Cardiac septum (tissue), 1 donor: ENCODE results near the gene ISY1. TPM values are rescaled to one million over a fixed set of nuclear protein-coding genes. Genes with fewer than 3 reads are reported as not detected.
"Not testable (repeated sequence)": the region's sequence is repeated elsewhere in the genome, so short reads cannot be mapped to it uniquely, and the experiment has no call there.

Experiments
- DNase-seq: peaks from one replicate; pipeline ENCODE4 v3.0.0-alpha.2; 2020; ENCODE audit warnings: low spot score
- intact Hi-C: fragments of 100-400 bp; cut with DNase I; formaldehyde crosslinking; loops from one replicate; pipeline ENCODE4 v1.14.0; 2022
- total RNA-seq: library from RNA; stranded (reverse); fragmentation: NEBNext Ultra II Directional; extraction: Animal tissue kit (Norgen Biotek cat#: 25700); gene quantifications from one replicate; pipeline ENCODE4 v1.2.1, GENCODE V29; 2021
- donor health status: DM: no; HTN: no; CAD: no.

Gene ISY1
- total RNA-seq, 1 donor from 2014 or later: 23.9 TPM

DNA sequence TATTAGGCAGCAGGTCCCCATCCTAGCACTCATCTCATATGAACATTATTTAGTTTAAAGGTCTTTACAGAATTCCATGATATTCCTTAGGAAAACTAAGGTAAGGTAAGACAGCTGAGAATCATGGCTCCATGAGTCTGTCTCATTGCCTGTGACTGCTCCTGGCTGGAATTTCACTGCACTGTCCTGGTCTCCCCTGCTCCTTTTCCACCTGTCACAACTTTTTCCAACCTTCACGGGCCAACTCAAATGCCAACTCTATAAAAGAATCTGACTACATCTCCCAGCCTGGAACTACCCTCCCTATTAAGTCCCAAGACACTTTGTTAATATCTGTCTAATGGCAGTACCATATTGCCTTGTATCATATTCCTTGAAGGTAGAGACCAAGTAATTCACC is 15.2 kb upstream of the ISY1 start:
- intact Hi-C loops: no loop called here

DNA sequence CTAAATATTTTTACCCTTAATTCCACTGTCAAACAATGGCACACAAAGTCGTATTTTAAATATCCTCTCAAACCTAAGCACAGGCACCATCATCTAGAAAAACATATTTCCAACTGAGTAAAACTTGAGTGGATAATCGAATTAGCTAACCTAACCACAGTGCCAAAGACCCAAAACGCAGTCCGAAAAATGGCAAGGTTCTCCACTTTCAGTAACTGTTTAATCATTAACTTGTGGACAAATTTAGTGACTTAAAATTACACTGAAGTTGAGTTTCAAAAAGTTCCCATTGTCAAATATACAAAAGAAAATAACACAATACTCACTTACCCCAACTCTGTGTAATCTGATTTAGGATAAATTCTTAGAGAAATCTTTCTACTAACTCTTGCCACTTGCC is 12.9 kb upstream of the ISY1 start:
- intact Hi-C loops: no loop called here
- DNase-seq: no peak

More for the DNA sequence above, 15.2 kb upstream of the ISY1 start:
- DNase-seq: no peak

DNA sequence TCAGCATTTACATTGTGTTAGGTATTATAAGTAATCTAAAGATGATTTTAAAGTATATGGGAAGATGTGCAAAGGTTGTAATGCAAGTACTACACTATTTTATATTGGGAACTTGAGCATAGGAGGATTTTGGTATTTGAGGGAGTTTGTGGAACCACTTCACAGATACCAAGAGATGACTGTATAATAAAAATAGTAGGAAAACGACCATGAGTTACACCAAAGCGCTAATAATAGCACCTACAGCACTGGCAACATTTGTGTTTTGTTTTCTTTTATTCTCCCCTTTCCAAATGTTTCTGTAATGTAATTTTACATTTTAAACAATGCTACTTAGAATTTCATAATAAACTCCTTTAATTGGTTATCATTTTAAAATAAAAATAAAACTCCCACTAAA is 12.3 kb upstream of the ISY1 start:
- DNase-seq: no peak
- intact Hi-C loops: no loop called here

DNA sequence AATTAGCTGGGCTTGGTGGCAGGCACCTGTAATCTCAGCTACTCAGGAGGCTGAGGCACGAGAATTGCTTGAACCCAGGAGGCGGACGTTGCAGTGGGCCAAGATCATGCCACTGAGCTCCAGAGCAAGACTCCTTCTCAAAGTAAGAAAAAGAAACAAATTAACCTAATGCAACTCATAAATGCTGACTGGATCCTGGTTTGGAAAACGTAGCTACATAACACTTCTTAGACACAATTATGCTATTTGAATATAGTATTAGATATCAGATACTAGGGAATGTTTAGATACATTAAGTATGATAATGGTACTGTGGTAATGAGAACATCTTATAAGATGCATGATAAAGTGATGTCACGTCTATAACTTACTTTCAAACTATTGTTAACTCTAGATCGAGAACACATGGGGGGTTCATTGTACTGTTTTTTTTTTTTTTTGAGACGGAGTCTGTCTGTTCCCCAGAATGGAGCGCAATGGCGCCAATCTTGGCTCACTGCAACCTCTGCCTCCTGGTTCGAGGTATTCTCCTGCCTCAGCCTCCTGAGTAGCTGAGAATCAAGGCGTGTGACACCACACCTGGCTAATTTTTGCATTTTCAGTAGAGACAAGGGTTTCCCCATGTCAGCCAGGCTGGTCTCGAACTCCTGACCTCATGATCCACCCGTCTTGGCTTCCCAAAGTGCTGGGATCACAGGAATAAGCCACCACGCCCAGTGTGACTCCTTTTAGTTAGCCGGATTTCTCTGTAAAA is 5.9 kb upstream of the ISY1 start:
- intact Hi-C loops: no loop called here
- DNase-seq: no peak

- intact Hi-C loops, DNase-seq: not testable (repeated sequence)
Observed at GRCh38 chr3:129165594-129165993, 4.7 kb upstream of the ISY1 start.

- no peak for DNase-seq
- intact Hi-C loops: no loop called here
Observed at GRCh38 chr3:129164500-129164899, 3.6 kb upstream of the ISY1 start.

GRCh38 chr3:129162729-129163579 is 2.1 kb upstream of the ISY1 start:
- no peak for DNase-seq
- intact Hi-C loops: no loop called here

DNA sequence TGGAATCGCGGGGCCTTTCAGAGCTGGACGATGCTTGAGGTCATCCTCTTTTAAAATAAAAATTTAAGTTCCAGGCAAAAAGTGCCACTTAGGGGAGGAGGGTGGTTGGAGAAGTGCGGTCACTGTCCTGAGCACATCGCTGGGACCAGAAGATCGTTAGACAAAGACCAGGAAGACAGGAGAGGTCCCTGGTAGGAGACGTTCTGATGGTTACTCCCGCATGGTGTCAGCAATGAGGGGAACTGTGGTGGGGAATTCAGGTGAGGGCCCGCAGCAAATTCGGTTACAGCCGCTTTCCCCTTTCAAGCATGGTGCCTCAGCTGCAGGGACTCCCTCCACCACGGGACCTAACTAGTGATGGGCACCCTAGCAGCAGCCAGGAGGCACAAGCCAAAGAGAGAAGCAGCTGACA is 1.0 kb upstream of the ISY1 start:
- intact Hi-C loops: loop anchor here (1.0 kb wide), 2 partner anchors 63 to 87 kb away; partner anchors contain the start of gene COPG1
- DNase-seq: no peak

DNA sequence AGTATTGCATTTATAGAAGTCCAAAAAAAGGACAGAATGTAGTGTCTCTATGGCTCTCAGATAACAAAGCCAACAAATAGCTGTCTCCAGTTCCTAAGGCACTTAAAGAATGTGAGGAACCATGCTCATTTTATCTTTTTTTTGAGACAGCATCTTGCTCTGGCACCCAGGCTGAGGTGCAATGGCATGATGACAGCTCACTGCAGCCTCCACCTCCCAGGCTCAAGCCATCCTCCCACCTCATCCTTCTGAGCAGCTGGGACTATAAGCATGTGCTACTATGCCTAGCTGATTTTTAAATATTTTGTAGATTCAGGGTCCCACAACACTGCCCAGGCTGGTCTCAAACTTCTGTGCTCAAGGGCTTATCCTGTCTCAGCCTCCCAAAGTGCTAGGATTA is 16.1 kb downstream of the ISY1 start:
- no peak for DNase-seq
- intact Hi-C loops: no loop called here

DNA sequence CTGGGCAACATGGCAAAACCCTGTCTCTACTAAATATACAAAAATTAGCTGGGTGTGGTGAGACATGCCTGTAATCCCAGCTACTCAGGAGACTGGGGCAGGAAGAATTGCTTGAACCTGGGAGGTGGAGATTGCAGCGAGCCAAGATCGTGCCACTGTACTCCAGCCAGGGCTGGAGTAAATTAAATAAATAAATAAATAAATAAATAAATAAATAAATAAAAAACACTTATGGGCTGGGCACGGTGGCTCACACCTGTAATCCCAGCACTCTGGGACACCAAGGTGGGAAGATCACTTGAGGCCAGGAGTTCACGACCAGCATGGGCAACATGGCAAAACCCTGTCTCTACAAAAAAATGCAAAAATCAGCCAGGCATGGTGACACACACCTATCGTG is 19.9 kb downstream of the ISY1 start:
- DNase-seq, intact Hi-C loops: not testable (repeated sequence)

- intact Hi-C loops: no loop called here
Observed at GRCh38 chr3:129139911-129140310, 21.0 kb downstream of the ISY1 start.

GRCh38 chr3:129136275-129136674 is 24.6 kb downstream of the ISY1 start:
- intact Hi-C loops, DNase-seq: not testable (repeated sequence)

More at GRCh38 chr3:129139911-129140310, 21.0 kb downstream of the ISY1 start:
- no peak for DNase-seq

GRCh38 chr3:129132097-129132866 is 28.6 kb downstream of the ISY1 start:
- intact Hi-C loops: no loop called here
- DNase-seq: no peak

- intact Hi-C loops: no loop called here
- no peak for DNase-seq
Observed at GRCh38 chr3:129131465-129132088, 29.3 kb downstream of the ISY1 start.

DNA sequence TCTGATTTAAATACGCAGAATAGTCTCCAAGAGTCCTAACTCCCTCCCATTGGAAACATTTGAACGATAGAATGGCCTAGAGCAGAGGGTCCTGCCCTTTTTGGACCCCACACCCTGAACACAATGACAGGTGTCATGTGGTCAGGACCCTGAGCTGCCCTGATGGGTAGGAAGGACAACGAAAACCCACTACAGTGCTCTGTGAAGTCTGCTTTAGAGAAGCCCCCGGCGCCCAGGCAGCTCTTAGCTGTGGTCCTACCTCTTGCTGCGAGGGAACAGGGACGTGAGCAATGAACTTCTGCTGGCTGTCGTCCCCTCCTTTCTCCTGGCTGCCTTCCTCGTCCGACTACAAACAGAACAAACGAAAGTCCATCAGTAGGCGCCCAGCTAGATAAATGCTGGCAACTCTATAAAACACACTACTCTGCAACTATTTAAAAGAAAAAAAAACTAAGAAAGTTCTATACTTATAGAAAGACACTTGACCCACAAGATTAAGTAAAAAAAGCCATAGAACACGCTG is 30.5 kb downstream of the ISY1 start:
- intact Hi-C loops: no loop called here
- no peak for DNase-seq

DNA sequence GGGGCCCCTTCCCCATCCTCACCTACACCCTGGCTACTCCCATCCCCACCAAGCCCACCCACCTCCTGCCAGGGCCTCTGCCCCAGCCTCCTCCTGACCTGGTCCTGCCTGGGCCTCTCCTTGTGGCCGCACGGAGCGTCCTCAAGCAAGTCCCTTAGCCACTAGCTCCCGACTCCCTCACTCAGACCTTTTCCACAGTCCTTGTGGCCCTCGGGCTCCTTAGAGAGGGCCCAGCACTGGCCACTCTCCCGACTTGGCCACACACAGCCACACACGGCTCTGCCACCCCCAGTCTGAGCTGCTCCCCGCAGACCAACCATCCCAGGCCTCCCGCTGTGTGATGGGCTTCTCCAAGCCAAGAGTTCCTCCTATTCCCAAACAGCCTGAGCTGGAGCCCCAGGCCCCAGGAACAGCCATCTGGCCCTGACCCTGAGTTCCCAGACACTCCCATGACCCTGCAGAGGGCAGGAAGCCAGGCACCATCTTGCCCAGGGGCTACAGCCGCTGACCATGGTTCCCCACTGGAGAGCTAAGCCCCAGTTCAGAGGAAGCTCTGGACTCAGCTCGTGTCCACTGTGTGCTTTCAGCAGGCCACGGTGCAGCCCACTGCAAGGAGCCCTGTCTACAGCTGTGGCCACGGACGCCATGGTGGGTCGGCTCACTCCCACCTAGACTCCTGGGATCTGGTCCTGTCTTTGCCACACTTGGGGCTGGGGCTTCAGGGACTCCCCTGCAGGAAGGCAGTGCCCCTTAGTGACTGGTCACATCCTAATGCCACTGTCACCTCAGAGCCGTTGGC is 32.3 kb downstream of the ISY1 start:
- intact Hi-C loops: no loop called here
- no peak for DNase-seq

GRCh38 chr3:129126726-129127280 is 34.1 kb downstream of the ISY1 start:
- intact Hi-C loops: no loop called here
- no peak for DNase-seq

DNA sequence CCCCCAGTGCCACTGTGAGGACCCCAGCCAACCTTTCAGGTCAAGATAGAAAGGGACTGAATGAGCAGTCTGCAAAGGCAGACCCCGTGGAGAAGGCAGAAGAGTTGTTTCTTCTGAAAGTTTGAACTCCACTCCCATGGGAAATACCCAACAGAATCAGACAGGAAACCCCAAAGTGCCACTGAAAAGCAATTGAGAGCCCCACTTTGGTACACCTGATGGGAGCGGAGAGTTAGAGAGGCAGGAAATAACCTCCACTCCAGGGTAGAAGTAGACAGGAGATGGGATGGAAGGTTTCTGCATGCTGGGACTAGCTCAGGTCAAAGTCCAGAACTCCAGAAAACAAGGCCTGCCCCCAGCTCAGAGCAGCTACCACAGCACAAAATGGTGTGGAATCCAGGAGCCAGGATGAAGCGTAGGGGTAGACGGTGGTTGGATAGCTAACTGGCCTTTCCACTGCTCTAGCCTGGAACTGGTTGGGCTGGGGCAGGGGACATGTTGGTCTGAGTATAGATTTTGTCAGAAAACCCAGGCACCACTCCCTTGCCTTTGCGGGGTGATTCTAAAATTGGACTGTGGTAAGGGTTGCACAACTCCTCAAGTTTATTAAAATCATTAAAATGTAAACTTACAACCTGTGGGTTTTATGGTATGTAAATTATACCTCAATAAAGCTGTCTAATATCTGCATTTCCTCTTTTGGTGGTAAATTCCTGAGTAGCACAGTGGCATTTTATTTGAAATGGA is 37.4 kb downstream of the ISY1 start:
- no peak for DNase-seq
- intact Hi-C loops: no loop called here
